Measurements from ENCODE around the gene EMX2.
"Not testable (repeated sequence)": the region's sequence is repeated elsewhere in the genome, so short reads cannot be mapped to it uniquely, and the experiment has no call there.

The EMX2 gene

GRCh38 chr10:117562896-117563737, 20.6 kb downstream of the EMX2 start:
- DNase-seq, result no peak

- DNase-seq, result no peak
Observed at GRCh38 chr10:117563780-117564179, 21.2 kb downstream of the EMX2 start.

GRCh38 chr10:117565068-117565467, 22.5 kb downstream of the EMX2 start:
- no peak for DNase-seq

GRCh38 chr10:117568334-117568733, 25.8 kb downstream of the EMX2 start:
- DNase-seq, result no peak

- DNase-seq, result no peak
Observed at GRCh38 chr10:117569610-117570390, 27.3 kb downstream of the EMX2 start.

GRCh38 chr10:117570880-117571279, 28.3 kb downstream of the EMX2 start:
- no peak for DNase-seq

GRCh38 chr10:117574498-117575146, 32.1 kb downstream of the EMX2 start:
- no peak for DNase-seq

- no peak for DNase-seq
Observed at GRCh38 chr10:117578490-117578889, 35.9 kb downstream of the EMX2 start.

- no peak for DNase-seq
Observed at GRCh38 chr10:117578999-117579590, 36.5 kb downstream of the EMX2 start.

GRCh38 chr10:117581961-117582360, 39.4 kb downstream of the EMX2 start:
- no peak for DNase-seq

GRCh38 chr10:117584831-117585230, 42.3 kb downstream of the EMX2 start:
- DNase-seq, result not testable (repeated sequence)

GRCh38 chr10:117587036-117587435, 44.5 kb downstream of the EMX2 start:
- DNase-seq, result no peak

GRCh38 chr10:117590101-117590875, 47.7 kb downstream of the EMX2 start:
- DNase-seq, result no peak

- DNase-seq, result no peak
Observed at GRCh38 chr10:117591043-117591442, 48.5 kb downstream of the EMX2 start.

GRCh38 chr10:117594722-117595121, 52.2 kb downstream of the EMX2 start:
- no peak for DNase-seq

GRCh38 chr10:117596706-117597105, 54.2 kb downstream of the EMX2 start:
- DNase-seq, result no peak

- no peak for DNase-seq
Observed at GRCh38 chr10:117597216-117597615, 54.7 kb downstream of the EMX2 start.

Measured in NCI-H1436 treated with DMSO at 0.1 percent for 48 hours (cell line).